Left ventricle myocardium inferior (tissue), 1 donor: ENCODE measurements around the gene HRK. TPM values are rescaled to one million over a fixed set of nuclear protein-coding genes. Genes with fewer than 3 reads are reported as not detected.

ENCODE experiments used
- DNase-seq: peaks from one replicate; pipeline ENCODE4 v3.0.0-alpha.2; 2020
- H3K27ac ChIP-seq: fragments of 200-600 bp; replicated peaks from 2 replicates; pipeline ENCODE4 v1.8.0; 2021
- H3K27me3 ChIP-seq: fragments of 200-600 bp; 2 replicates; pipeline ENCODE4 v1.8.0; 2021; ENCODE audit warnings: low read depth
- H3K36me3 ChIP-seq: fragments of 200-600 bp; 2 replicates; pipeline ENCODE4 v1.8.0; 2021
- H3K4me1 ChIP-seq: fragments of 200-600 bp; 2 replicates; pipeline ENCODE4 v1.8.0; 2021
- H3K4me3 ChIP-seq: fragments of 200-600 bp; 2 replicates; pipeline ENCODE4 v1.8.0; 2021; ENCODE audit warnings: mild to moderate bottlenecking, moderate library complexity
- H3K9me3 ChIP-seq: fragments of 200-600 bp; replicated peaks from 2 replicates; pipeline ENCODE4 v1.8.0; 2021
- CTCF ChIP-seq: fragments of 200-600 bp; IDR thresholded peaks from 2 replicates; pipeline ENCODE4 v1.8.0; 2021; ENCODE audit warnings: antibody characterized with exemption, mild to moderate bottlenecking, borderline replicate concordance
- intact Hi-C: fragments of 100-400 bp; cut with micrococcal nuclease; formaldehyde crosslinking; loops from one replicate; pipeline ENCODE4 v1.11.0; 2022
- total RNA-seq: library from RNA; stranded (reverse); fragmentation: NEBNext Ultra II Directional; extraction: Animal tissue kit (Norgen Biotek cat#: 25700); gene quantifications from one replicate; pipeline ENCODE4 v1.2.1, GENCODE V29; 2021
- donor health status: DM: no; HTN: yes; CAD: no; lungs with severe emphysema.

Gene HRK
- total RNA-seq, 1 donor from 2014 or later, result 0.77 TPM

GRCh38 chr12:116839287-116839830 is 41.9 kb downstream of the HRK start:
- TF ChIP-seq CTCF, result no peak
- H3K4me3 ChIP-seq, result no peak overlapping the region
- H3K36me3 ChIP-seq, result no peaks in the 10 kb centered on the region
- H3K27me3 ChIP-seq, result no peaks in the 10 kb centered on the region
- H3K4me1 ChIP-seq, result no peaks in the 10 kb centered on the region
- intact Hi-C loops, result no loop called here
- H3K9me3 ChIP-seq, result no peaks in the 10 kb centered on the region
- no peak overlapping the region for H3K27ac ChIP-seq
- no peak for DNase-seq

GRCh38 chr12:116838365-116838764 is 42.9 kb downstream of the HRK start:
- intact Hi-C loops, result no loop called here
- no peak overlapping the region for H3K4me3 ChIP-seq
- no peak for TF ChIP-seq CTCF
- H3K27ac ChIP-seq, result no peak overlapping the region
- H3K27me3 ChIP-seq, result no peaks in the 10 kb centered on the region
- no peaks in the 10 kb centered on the region for H3K4me1 ChIP-seq
- no peaks in the 10 kb centered on the region for H3K9me3 ChIP-seq
- DNase-seq, result no peak
- no peaks in the 10 kb centered on the region for H3K36me3 ChIP-seq

GRCh38 chr12:116837097-116837496 is 44.1 kb downstream of the HRK start:
- Histone ChIP-seq H3K4me3 (no peak overlapping the region), H3K9me3 (no peaks in the 10 kb centered on the region), H3K27me3 (no peaks in the 10 kb centered on the region), H3K27ac (no peak overlapping the region), H3K36me3 (no peaks in the 10 kb centered on the region), H3K4me1 (no peaks in the 10 kb centered on the region)
- DNase-seq, result no peak
- intact Hi-C loops, result no loop called here
- no peak for TF ChIP-seq CTCF

GRCh38 chr12:116835484-116835883 is 45.8 kb downstream of the HRK start:
- no peak for DNase-seq
- Histone ChIP-seq H3K4me3 (no peak overlapping the region), H3K27me3 (no peaks in the 10 kb centered on the region), H3K9me3 (no peaks in the 10 kb centered on the region), H3K27ac (no peak overlapping the region), H3K36me3 (no peaks in the 10 kb centered on the region), H3K4me1 (no peaks in the 10 kb centered on the region)
- no peak for TF ChIP-seq CTCF
- intact Hi-C loops, result no loop called here

GRCh38 chr12:116833474-116833873 is 47.8 kb downstream of the HRK start:
- Histone ChIP-seq H3K36me3 (no peaks in the 10 kb centered on the region), H3K27ac (no peak overlapping the region), H3K4me1 (no peaks in the 10 kb centered on the region), H3K9me3 (no peaks in the 10 kb centered on the region), H3K4me3 (no peak overlapping the region), H3K27me3 (no peaks in the 10 kb centered on the region)
- intact Hi-C loops, result no loop called here
- no peak for TF ChIP-seq CTCF
- no peak for DNase-seq
